ENCODE measurements around the gene TNIP1. TPM values are rescaled to one million over a fixed set of nuclear protein-coding genes. Genes with fewer than 3 reads are reported as not detected.
A peak's percentile ranks its signal among the peaks of the same experiment; 100 is the strongest.

Gene TNIP1
- total RNA-seq, 3 donors from 2014 or later, result 199 to 329 (median 211) TPM

DNA sequence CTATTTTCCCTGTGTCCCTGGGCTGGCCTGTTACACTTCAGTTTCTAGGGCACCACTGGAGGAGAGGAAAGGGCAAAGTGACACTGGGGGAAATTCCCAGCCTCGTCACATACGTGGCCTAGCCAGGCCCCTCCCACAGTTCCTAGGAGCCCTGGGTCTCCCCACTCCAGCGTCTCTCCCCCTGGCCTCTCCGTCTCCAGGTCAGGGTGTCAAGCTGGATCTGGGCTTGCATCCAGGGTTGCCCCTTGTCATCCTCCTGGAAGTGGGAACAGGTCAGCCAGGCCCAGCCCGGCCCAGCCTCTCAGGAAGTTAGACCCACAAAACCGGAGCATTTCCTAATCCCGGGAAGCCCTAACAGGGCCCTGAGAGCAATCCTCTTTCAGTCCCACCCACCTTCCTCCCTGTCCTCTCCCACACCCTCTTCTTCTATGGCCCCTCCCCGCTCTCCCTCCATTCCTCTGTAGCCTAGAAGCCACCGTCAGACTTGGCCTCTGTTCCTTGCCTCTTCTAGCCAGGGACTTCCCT, 4.7 kb upstream of the TNIP1 start:
- no peak for ATAC-seq
- Mint-ChIP-seq H3K4me1 (ENCODE audit: low read depth) (peaks cover 60% of the 10 kb centered on the region), H3K27me3 (ENCODE audit: low read depth) (no peaks in the 10 kb centered on the region), H3K36me3 (ENCODE audit: insufficient read depth) (no peaks in the 10 kb centered on the region), H3K9me3 (no peaks in the 10 kb centered on the region), H3K4me3 (peak overlapping the region; percentile 82)
- peak; percentile 37 for DNase-seq

DNA sequence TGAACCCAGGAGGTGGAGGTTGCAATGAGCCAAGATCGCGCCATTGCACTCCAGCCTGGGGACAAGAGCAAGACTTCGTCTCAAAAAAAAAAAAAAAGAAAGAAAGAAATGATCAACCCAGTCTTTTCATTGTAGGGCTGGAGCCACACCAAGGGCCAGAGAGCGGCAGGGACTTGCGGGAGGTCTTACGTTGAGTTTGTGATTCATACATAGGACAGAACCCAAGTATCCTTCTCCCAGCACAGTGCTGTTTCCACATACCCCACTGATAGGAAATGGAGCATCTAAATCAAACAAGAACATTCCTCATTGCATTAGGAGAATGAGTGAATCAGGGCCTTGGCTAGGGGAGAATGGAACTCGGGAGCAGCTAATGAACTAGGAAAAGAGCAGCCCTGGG, 3.5 kb upstream of the TNIP1 start:
- H3K9me3 Mint-ChIP-seq, result no peaks in the 10 kb centered on the region

DNA sequence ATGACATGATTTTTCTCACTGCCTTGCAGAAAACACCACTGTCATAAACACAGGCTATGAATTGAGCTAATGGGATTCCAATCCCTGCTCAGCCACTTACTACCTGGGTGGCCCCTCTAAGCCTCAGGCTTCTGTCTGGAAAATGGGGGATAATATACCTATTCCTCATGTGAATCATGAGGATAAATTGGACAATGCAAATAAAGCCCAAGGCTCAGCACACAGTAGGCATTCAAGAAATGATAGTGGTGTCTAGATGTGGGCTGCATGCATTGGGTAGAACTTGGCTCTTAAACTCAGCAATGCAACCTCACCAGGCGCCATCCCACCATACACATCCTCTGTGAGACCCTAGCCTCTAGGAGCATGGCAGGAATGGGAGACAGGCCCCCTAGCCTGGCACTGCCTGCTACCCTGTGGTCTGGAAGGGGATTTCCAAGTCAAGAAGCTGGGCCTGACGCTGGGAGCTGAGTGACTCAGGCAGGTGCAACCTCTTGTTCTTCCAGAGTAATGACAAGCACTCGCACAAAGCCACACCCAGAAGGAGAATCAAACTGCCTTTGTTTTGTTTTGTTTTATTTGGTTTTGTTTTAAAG, 2.3 kb upstream of the TNIP1 start:
- ATAC-seq (peak; percentile 18 to 39), DNase-seq (peak; percentile 60)
- H3K9me3 Mint-ChIP-seq, result no peaks in the 10 kb centered on the region
- peaks cover 79% of the 10 kb centered on the region for H3K4me1 Mint-ChIP-seq (ENCODE audit: low read depth)
- H3K27me3 Mint-ChIP-seq (ENCODE audit: low read depth), result no peaks in the 10 kb centered on the region
- peaks cover 11% of the 10 kb centered on the region for H3K36me3 Mint-ChIP-seq (ENCODE audit: insufficient read depth)
- peak overlapping the region; percentile 82 for H3K4me3 Mint-ChIP-seq

More for the DNA sequence above, 3.5 kb upstream of the TNIP1 start:
- H3K4me1 Mint-ChIP-seq (ENCODE audit: low read depth), result peaks cover 67% of the 10 kb centered on the region
- peaks cover 2% of the 10 kb centered on the region for H3K36me3 Mint-ChIP-seq (ENCODE audit: insufficient read depth)
- peak overlapping the region; percentile 82 for H3K4me3 Mint-ChIP-seq
- H3K27me3 Mint-ChIP-seq (ENCODE audit: low read depth), result no peaks in the 10 kb centered on the region
- ATAC-seq (no peak), DNase-seq (no peak)

DNA sequence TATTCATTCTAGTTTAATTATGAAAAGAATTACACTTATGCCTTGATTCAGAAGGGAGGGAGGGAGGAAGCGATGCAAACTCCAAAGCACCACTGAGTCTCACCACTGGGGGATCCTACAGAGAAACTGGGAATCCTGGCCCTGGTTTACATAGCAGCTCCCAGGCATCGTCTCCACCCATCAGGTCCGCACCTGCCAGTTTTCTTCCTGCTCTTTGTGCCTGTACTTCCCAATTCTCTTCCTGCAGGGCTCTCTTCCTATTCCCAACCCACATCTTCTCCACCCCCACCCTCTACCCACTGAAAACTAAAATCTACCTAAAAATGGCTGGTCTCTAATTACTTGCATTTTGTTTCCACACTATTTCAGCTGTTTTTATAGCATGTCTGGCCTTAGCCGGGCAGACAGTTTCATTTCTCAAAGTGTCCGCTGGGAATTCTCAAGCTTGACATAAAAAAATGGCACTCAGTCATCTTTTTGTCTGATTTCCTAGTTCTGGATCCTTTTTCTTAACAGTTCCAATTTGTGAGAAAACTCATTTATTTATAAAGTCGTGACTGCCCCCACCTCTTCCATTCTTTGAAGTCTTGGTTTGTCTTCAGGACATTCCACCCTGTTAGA, 1.6 kb upstream of the TNIP1 start:
- Mint-ChIP-seq H3K9me3 (no peaks in the 10 kb centered on the region), H3K36me3 (ENCODE audit: insufficient read depth) (peaks cover 15% of the 10 kb centered on the region), H3K4me1 (ENCODE audit: low read depth) (peaks cover 83% of the 10 kb centered on the region), H3K27me3 (ENCODE audit: low read depth) (no peaks in the 10 kb centered on the region), H3K4me3 (peak overlapping the region; percentile 82)
- DNase-seq, result no peak
- ATAC-seq, result no peak

DNA sequence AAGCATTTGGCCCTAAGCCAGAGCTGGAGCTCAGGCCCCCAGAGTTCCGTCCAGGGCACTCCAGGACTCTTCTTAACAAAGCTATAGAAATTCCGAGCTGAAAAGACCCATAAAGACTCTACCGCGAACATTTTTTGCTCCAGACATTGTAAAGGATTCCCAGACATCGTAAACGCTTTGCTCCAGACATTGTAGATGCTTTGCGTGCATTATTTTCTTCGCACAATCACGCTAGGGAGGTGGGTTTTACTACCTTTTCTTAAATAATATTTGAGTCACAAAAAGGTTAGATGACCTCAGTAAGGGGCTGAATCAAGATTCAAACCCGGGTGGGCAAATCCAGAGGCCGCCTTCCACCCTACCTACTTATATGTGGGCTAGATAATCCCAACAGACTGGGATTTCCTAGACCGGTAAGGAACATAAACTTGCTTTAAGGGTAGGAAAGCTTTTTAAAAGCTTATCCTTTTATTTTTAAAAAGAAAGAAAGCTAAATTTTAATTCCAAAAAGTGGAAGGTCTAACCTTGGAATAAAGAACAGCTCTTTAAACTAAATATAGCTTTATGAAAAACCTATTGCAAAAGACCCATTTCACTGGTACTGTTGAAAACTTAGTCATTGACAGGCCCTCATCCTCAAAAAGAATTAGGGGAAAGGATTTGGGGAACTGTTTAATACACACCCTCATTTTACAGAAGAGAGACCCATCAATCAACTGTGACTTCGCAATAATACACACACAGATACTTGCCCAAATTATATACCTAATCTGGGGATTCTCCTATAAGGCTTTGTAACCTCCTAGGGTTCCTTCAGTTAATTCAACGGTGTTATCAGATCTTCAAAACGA, 822 bp upstream of the TNIP1 start:
- H3K9me3 Mint-ChIP-seq, result no peaks in the 10 kb centered on the region
- H3K4me1 Mint-ChIP-seq (ENCODE audit: low read depth), result peaks cover 83% of the 10 kb centered on the region
- DNase-seq (no peak), ATAC-seq (no peak)
- no peaks in the 10 kb centered on the region for H3K27me3 Mint-ChIP-seq (ENCODE audit: low read depth)
- H3K36me3 Mint-ChIP-seq (ENCODE audit: insufficient read depth), result peaks cover 21% of the 10 kb centered on the region
- H3K4me3 Mint-ChIP-seq, result peak overlapping the region; percentile 82

DNA sequence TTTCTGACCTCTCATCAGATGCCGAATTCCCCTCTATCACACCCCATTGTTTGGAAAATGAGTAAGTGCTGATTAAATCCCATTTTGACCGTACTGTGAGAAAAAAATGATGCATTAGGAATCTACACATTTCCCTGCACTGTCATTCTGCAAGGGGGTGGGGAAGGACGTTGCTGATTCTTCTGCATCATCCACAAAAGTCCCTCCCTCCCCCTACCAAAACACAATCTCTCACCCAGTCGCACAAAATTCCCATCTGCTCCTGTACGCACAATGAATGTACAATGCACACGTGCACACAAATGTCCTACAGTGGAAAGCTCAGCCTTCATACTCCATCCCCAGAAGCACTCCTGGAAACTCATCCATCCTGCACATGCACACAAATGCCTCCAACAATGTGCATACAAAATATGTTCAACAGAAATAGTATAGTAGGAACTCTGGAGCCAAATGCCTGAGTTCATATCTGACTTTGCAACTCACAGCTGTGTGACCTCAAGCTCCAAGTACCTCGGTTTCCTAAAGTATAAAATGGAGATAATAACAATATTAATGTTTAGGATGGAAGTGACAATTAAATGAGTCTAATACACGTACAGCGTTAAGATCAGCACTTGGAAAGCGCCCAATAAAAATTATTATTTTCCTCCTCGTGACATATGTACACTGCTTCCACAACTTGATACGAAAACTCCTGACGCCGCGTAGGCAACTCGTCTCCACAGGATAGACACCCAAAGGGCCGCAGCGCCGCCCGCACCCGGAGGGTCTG, 809 bp downstream of the TNIP1 start:
- Mint-ChIP-seq H3K4me3 (peak overlapping the region; percentile 91), H3K36me3 (ENCODE audit: insufficient read depth) (peaks cover 36% of the 10 kb centered on the region), H3K4me1 (ENCODE audit: low read depth) (peaks cover 85% of the 10 kb centered on the region), H3K27me3 (ENCODE audit: low read depth) (no peaks in the 10 kb centered on the region), H3K9me3 (no peaks in the 10 kb centered on the region)
- ATAC-seq (peak in 1 of 2 donors; percentile 1), DNase-seq (no peak)

DNA sequence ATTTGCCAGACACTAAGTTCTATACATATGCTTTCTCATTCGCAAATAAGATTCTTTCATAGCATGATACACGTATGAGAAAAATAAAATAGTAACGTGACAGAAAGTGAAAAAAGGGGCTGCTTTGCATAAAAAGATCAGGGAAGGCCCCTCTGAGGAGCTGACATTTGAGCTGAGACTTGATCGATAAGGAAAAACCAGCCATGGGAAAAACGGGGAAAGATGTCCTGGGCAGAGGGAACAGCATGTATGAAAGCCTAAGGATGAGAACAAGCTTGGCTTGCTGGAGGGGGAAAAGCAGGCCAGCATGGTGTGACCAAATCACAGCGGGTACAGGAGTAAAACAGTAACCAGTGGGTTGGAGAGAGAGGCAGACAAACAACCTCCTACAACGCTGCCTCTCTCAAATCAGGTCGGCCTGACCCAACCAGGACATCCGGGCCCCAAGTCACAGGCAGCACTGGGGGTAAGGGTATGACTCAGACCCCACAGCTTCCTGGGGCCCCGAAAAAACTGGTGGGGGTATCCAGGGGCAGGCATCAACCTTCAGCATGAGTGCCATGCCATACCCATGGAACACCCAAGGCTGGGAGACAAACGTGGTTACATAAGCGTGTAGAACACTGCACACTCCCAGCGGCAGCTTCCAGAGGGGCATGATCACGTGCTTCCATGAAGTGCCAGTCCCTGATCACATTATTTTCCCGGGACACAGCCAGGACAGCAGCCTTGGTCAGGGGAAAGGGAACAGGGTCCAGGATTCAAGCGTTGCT, 2.2 kb downstream of the TNIP1 start:
- Mint-ChIP-seq H3K27me3 (ENCODE audit: low read depth) (no peaks in the 10 kb centered on the region), H3K4me1 (ENCODE audit: low read depth) (peaks cover 78% of the 10 kb centered on the region), H3K9me3 (no peaks in the 10 kb centered on the region), H3K4me3 (peak overlapping the region; percentile 91), H3K36me3 (ENCODE audit: insufficient read depth) (peaks cover 39% of the 10 kb centered on the region)
- ATAC-seq (peak; percentile 47 to 51), DNase-seq (peak; percentile 51)

DNA sequence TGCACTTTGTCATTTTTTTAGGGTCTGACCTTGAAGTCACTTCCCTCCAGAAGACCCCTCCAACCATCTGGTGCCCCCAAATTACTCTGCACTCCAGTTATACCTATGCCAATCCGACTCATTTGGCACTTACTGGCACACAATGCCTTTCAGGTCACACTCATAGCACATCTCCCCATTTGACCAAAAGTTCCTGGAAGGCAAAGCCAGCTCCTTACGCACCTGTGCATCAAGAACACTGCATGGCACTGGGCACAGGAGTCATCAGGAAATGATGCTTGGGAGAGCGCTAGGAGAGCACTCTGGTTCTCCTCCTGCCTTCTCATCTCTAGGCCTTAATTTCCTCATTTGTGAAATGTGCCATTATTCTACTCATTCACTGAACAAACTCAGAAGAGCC, 2.9 kb downstream of the TNIP1 start:
- ATAC-seq, result no peak
- DNase-seq, result no peak
- Mint-ChIP-seq H3K4me3 (peak overlapping the region; percentile 91), H3K27me3 (ENCODE audit: low read depth) (no peaks in the 10 kb centered on the region), H3K9me3 (no peaks in the 10 kb centered on the region), H3K36me3 (ENCODE audit: insufficient read depth) (peaks cover 43% of the 10 kb centered on the region), H3K4me1 (ENCODE audit: low read depth) (peaks cover 76% of the 10 kb centered on the region)

DNA sequence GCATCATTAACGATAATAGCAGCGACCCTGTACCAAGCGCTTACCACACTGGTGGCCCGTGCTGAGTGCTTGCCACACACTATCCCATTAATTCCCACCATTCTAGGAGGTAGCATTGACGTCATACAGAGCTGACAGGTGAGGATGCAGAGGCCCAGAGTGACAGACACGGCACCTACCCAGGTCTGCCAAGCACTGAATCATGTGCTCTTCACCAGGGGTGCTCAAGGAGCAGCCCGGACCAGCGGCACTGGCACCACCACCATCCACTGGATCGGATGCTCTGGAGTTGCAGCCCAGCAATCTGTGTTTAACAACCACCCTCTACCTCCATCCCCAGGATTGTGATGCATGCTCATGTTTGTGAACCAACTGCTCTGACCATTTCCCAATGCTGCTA, 3.4 kb downstream of the TNIP1 start:
- no peak for DNase-seq
- peaks cover 76% of the 10 kb centered on the region for H3K4me1 Mint-ChIP-seq (ENCODE audit: low read depth)
- H3K4me3 Mint-ChIP-seq, result peak overlapping the region; percentile 91
- no peaks in the 10 kb centered on the region for H3K9me3 Mint-ChIP-seq
- H3K36me3 Mint-ChIP-seq (ENCODE audit: insufficient read depth), result peaks cover 48% of the 10 kb centered on the region
- no peaks in the 10 kb centered on the region for H3K27me3 Mint-ChIP-seq (ENCODE audit: low read depth)
- no peak for ATAC-seq

DNA sequence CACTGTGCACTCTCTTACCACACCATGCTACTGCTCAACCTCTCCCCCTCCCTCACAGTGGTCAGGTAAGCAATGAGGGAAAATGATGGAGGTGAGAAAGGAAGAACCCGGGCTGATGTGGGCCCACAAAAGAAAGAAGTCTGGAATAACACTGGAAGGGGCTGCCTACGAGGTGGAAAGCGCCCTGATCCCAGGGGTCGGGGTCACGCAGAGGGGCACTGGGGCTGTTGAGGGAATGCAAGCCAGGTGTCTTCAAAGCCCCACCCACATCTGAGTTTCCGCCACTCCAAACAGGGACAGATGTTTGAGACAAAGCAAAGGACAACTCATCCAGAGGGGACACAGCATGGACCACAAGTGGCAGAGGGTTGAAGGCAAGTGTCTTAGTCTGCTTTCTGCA, 4.2 kb downstream of the TNIP1 start:
- no peaks in the 10 kb centered on the region for H3K27me3 Mint-ChIP-seq (ENCODE audit: low read depth)
- no peak for ATAC-seq
- peaks cover 55% of the 10 kb centered on the region for H3K36me3 Mint-ChIP-seq (ENCODE audit: insufficient read depth)
- H3K9me3 Mint-ChIP-seq, result no peaks in the 10 kb centered on the region
- peaks cover 78% of the 10 kb centered on the region for H3K4me1 Mint-ChIP-seq (ENCODE audit: low read depth)
- peak overlapping the region; percentile 91 for H3K4me3 Mint-ChIP-seq
- no peak for DNase-seq

DNA sequence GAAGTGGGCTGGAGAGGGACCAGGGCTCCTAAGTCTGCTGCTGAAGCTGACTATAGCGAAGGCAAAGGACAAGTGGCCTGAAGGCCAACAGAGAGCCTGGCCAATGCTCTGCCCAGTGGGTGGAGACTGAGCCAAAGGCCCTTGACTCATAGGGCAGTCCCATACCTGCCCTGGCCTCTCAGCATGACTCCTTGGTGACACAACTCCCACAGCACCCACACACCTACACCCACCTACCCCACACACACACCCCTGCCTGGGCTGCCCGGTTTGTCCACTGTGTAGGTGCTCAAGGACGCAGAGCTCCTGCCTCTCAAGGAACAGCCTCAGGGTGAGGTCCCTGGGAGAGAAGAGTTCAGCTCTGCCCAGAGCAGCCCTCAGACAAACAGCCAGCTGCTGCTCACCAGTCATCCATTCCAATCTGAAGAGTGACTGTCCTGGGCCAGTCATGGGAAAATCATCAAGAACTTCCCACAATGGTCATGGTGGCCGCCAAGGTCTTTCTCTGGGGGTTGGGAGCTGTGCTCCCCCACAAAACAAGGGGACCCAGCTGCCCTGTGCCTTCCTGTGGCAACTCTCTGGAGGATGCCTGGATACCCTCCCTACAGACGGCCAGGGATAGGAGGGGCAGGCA, 5.0 kb downstream of the TNIP1 start:
- DNase-seq (no peak), ATAC-seq (no peak)
- peaks cover 83% of the 10 kb centered on the region for H3K4me1 Mint-ChIP-seq (ENCODE audit: low read depth)
- peaks cover 57% of the 10 kb centered on the region for H3K36me3 Mint-ChIP-seq (ENCODE audit: insufficient read depth)
- no peaks in the 10 kb centered on the region for H3K9me3 Mint-ChIP-seq
- H3K27me3 Mint-ChIP-seq (ENCODE audit: low read depth), result no peaks in the 10 kb centered on the region
- peak overlapping the region; percentile 91 for H3K4me3 Mint-ChIP-seq

DNA sequence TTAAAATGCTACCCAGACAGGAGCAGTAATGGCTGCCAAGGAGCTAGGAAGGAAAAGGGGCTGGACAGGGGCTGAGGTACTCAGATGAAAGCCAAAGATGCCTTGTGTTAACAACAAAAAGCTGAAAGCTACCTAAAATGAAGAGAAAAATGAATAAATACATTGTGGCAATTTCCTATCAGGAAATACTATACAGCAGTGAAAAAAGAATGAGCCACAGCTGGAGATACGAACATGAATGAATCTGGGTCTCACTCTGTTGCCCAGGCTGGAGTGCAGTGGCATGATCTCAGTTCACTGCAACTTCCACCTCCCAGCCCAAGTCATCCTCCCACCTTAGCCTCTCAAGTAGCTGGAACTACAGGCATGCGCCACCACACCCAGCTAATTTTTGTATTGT, 6.3 kb downstream of the TNIP1 start:
- Mint-ChIP-seq H3K36me3 (ENCODE audit: insufficient read depth) (peaks cover 56% of the 10 kb centered on the region), H3K27me3 (ENCODE audit: low read depth) (no peaks in the 10 kb centered on the region), H3K4me3 (no peak overlapping the region), H3K9me3 (no peaks in the 10 kb centered on the region), H3K4me1 (ENCODE audit: low read depth) (peaks cover 89% of the 10 kb centered on the region)
- DNase-seq (no peak), ATAC-seq (no peak)

DNA sequence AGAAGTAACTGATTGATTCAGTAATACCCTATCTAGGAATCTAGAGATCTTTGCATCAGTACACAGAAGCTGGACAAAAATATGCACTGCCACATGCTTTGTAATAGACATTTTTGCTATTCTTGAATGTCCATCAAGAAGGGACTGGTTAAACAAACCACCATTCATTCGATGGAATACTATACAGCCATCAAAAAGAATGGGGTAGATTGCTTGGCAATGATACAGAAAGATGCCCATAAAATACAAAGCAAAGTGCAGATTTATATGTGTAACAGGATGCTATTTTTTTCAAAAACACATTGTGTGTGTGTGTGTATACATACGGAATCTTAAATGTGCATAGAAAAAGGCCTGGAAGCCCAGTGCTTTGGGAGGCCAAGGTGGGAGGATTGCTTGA, 7.6 kb downstream of the TNIP1 start:
- ATAC-seq, result no peak
- DNase-seq, result no peak
- peaks cover 89% of the 10 kb centered on the region for H3K4me1 Mint-ChIP-seq (ENCODE audit: low read depth)
- H3K36me3 Mint-ChIP-seq (ENCODE audit: insufficient read depth), result peaks cover 51% of the 10 kb centered on the region
- H3K9me3 Mint-ChIP-seq, result no peaks in the 10 kb centered on the region
- H3K27me3 Mint-ChIP-seq (ENCODE audit: low read depth), result no peaks in the 10 kb centered on the region
- no peak overlapping the region for H3K4me3 Mint-ChIP-seq
